ENCODE measurements around the gene TMUB2. TPM values are rescaled to one million over a fixed set of nuclear protein-coding genes. Genes with fewer than 3 reads are reported as not detected.

The TMUB2 gene
- total and polyA plus RNA-seq, 9 of the 15 experiments (the other 6 are each of a cell fraction or from before 2014, with no cell fraction given), result 4.1 to 29.8 (median 16.3) TPM

- no TSS peak for BruUV-seq (replicated peaks)
- H3K4me2 ChIP-seq (ENCODE audit: insufficient read depth, low read length), result peak overlapping the region; percentile 96
- DNase-seq (ENCODE audit: extremely low read depth in 1 of 4, low spot score in 3 of 4) (peak in 3 of 4 experiments; percentile 85 to 88 (median 87)), ATAC-seq (peak; percentile 68), FAIRE-seq (peak; percentile 59)
- peaks cover 50% of the 10 kb centered on the region for H3K36me3 ChIP-seq (ENCODE audit: control insufficient read depth, insufficient read depth, low read length)
- 0 out of 2 replicates have a peak, but pooled peaks cover 5% of the 10 kb centered on the region for H4K20me1 ChIP-seq (replicated peaks; ENCODE audit: control insufficient read depth, insufficient read depth, low read length)
- no peaks in the 10 kb centered on the region for H3K9me1 ChIP-seq (ENCODE audit: control insufficient read depth, insufficient read depth, low read length)
- intact Hi-C loops (cut with micrococcal nuclease) (no loop called here), in situ Hi-C loops (cut with MboI) (no loop called here)
- H3K27ac ChIP-seq (ENCODE audit: extremely low read depth, low read depth, low read length), result peak overlapping the region; percentile 97
- under 1% methylated on average over 30 of the region's 32 CpGs for WGBS (ENCODE audit: insufficient coverage, low coverage, missing lambda C conversion rate)
- H3K4me3 ChIP-seq, result peak overlapping the region; percentile 93
- ChIA-PET CTCF (ENCODE audit: low intra/inter-chr PET ratio) (no interaction called here), POLR2A (interaction anchor here (0.7 to 4.5 kb wide), 21 partner anchors 8 to 188 kb away, joined by 3 to 35 read pairs (median 4); no protein-coding TSS in a partner anchor)
- peak overlapping the region; percentile 97 for H2AFZ ChIP-seq (ENCODE audit: low read depth, low read length)
- peaks cover 52% of the 10 kb centered on the region for H3K79me2 ChIP-seq (ENCODE audit: control insufficient read depth, insufficient read depth, low read length)
- peak overlapping the region; percentile 91 to 97 for H3K9ac ChIP-seq (ENCODE audit: insufficient read depth in 1 of 2, low read depth in 2 of 2, low read length in 2 of 2)
- H3K27me3 ChIP-seq (ENCODE audit: control insufficient read depth in 2 of 2, insufficient read depth in 2 of 2, low read length in 2 of 2), result no peaks in the 10 kb centered on the region
- H3K4me1 ChIP-seq (replicated peaks in 1 of 2; ENCODE audit: control insufficient read depth in 2 of 2, insufficient read depth in 2 of 2, low read length in 2 of 2), result peaks cover 13 to 23% of the 10 kb centered on the region in 2 experiments
- no peaks in the 10 kb centered on the region for H3K9me3 ChIP-seq (replicated peaks; ENCODE audit: control insufficient read depth, insufficient read depth, low read depth, low read length)
- no peak for TF ChIP-seq NR2F6 (CRISPR knock-in tag; IDR thresholded peaks at IDR 0.05)
- 0 out of 2 replicates have a peak, but pooled peaks have one; percentile 76 for TF ChIP-seq GATAD2A (IDR thresholded peaks at IDR 0.05)
- 0 out of 2 replicates have a peak, but pooled peaks have one; percentile 22 for TF ChIP-seq ARID1B (IDR thresholded peaks at IDR 0.05)
- TF ChIP-seq ETV1 (tag; conservative IDR thresholded peaks at IDR 0.05; ENCODE audit: low read depth), result no peak
- TF ChIP-seq CHD4 (IDR thresholded peaks at IDR 0.05; ENCODE audit: insufficient read depth, insufficient replicate concordance, low read depth, low read length, poor library complexity, severe bottlenecking), result peak; percentile 46
- peak; percentile 41; the same call in 1 of the 2 replicates for TF ChIP-seq SMARCE1 (IDR thresholded peaks at IDR 0.05)
- TF ChIP-seq KDM1A (IDR thresholded peaks at IDR 0.05), result peak; percentile 61 to 76
- TF ChIP-seq HDAC1 (IDR thresholded peaks at IDR 0.05), result peak in 1 of 2 experiments; percentile 8; a peak in 1 of 4 replicates
- TF ChIP-seq NFIC (IDR thresholded peaks at IDR 0.05), result peak; percentile 83
- no peak for TF ChIP-seq PYGO2 (tag; IDR thresholded peaks at IDR 0.05)
- no peak for TF ChIP-seq GMEB1 (CRISPR knock-in tag; IDR thresholded peaks at IDR 0.05)
- TF ChIP-seq VEZF1 (CRISPR knock-in tag; IDR thresholded peaks at IDR 0.05), result no peak
- TF ChIP-seq SAP30 (IDR thresholded peaks at IDR 0.05; ENCODE audit: borderline replicate concordance, insufficient read depth, low read depth, low read length, poor library complexity, severe bottlenecking), result peak; percentile 32
- peak in 1 of 2 experiments; percentile 26; a peak in 1 of 4 replicates for TF ChIP-seq RCOR1 (IDR thresholded peaks at IDR 0.05; ENCODE audit: borderline replicate concordance in 1 of 2, low read depth in 2 of 2, low read length in 2 of 2)
- 0 out of 2 replicates have a peak, but pooled peaks have one; percentile 15 for TF ChIP-seq NR4A1 (CRISPR knock-in tag; IDR thresholded peaks at IDR 0.05)
- TF ChIP-seq NR4A1 (tag; IDR thresholded peaks at IDR 0.05), result no peak
- peak; percentile 96 for TF ChIP-seq ZBTB7A (IDR thresholded peaks at IDR 0.05; ENCODE audit: borderline replicate concordance, control insufficient read depth, low read depth, low read length)
- TF ChIP-seq ELF2 (CRISPR knock-in tag; IDR thresholded peaks at IDR 0.05), result no peak
- TF ChIP-seq POLR2G (IDR thresholded peaks at IDR 0.05; ENCODE audit: low read depth, low read length), result peak; percentile 5
Observed at GRCh38 chr17:44187131-44187899, 543 bp downstream of the TMUB2 start.

All from K562 (cell line).